Activated T-helper 1 cell treated with anti-CD3 and anti-CD28 coated beads, Interleukin-2, amount 50 U/mL, for 16 hours (primary cell): ENCODE data around the gene SRGAP2B.
"Not testable (repeated sequence)": the region's sequence is repeated elsewhere in the genome, so short reads cannot be mapped to it uniquely, and the experiment has no call there.

Experiments used
- DNase-seq, 2 donors: peaks; one replicate each; pipeline ENCODE4 v3.0.0-alpha.2; 2020; ENCODE audit warnings: low read depth in 1 of 2, low spot score in 1 of 2

SRGAP2B gene

GRCh38 chr1:145047553-145047952, 47.6 kb downstream of the SRGAP2B start:
- not testable (repeated sequence) for DNase-seq

DNA sequence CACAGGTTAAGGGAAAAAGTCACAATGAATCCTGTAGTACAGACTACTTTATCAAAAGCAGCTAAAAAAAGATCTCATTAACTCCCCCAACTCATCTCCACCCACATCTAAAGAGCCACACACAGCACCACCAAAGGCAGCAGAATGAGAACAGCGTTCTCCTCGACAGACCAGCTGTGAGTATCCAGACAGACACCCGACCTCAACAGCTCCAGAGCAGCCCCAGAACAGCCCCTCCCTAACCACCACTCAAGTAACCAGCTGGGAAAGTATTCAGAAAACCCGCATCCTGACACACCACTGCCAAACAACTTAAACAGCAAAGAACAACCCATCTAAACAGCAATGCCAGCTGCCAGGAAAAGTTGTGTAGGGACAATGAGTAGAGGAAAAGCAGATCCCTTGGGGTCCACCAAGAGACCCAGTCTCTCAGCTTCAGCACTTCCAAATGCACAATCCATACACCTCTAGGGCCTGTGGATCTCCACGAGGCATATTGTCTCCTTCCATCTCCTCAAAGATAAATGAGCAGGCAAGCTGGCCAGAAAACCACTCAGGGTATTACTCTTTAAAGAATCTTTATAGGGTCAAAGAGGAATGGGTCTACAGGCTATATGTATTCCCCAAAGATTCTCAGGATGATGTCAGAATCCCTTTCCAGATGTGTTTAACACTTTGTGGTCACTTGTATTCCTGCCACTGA, 49.4 kb downstream of the SRGAP2B start:
- not testable (repeated sequence) for DNase-seq

DNA sequence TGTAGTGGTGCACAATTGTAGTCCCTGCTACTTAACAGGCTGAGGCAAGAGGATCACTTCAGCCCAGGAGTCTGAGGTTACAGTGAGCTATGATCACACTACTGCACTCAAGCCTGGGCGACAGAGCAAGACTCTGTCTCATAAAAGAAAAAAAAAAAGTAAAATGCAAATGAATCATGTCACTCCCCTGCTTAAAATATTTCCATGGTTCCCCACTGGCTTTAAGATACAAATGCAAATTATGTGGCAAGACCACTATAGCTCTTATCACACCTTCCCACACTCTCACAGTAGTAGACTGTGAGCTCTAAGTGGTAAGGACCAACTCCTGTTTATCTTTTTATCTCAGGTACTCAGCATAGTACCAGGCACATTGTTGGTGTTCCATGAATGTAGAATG, 53.6 kb downstream of the SRGAP2B start:
- DNase-seq, result not testable (repeated sequence)

DNA sequence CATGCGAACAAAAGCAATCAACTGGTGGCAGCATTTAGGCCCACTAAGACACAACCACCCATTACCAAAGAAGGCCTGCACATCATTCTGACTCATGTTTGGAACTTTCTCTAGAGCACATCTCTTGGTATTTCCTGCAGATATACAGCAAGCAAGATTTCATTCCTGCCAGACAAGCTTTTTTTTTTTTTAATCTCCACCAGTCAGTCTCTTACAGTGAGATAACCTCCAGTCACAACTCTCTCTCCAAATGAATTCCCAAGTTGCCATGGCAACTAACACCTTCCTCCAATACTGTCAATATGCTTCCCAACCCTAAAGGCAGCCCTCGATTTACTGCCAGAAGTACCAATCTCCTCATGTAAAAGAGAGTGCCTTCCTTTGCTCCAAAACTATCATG, 59.1 kb downstream of the SRGAP2B start:
- DNase-seq, result not testable (repeated sequence)

GRCh38 chr1:145033523-145033922, 61.6 kb downstream of the SRGAP2B start:
- not testable (repeated sequence) for DNase-seq

GRCh38 chr1:145027251-145027650, 67.9 kb downstream of the SRGAP2B start:
- not testable (repeated sequence) for DNase-seq

GRCh38 chr1:145025286-145025685, 69.8 kb downstream of the SRGAP2B start:
- not testable (repeated sequence) for DNase-seq

- not testable (repeated sequence) for DNase-seq
Observed at GRCh38 chr1:145022259-145022658, 72.9 kb downstream of the SRGAP2B start.

GRCh38 chr1:145021749-145022148, 73.4 kb downstream of the SRGAP2B start:
- not testable (repeated sequence) for DNase-seq

DNA sequence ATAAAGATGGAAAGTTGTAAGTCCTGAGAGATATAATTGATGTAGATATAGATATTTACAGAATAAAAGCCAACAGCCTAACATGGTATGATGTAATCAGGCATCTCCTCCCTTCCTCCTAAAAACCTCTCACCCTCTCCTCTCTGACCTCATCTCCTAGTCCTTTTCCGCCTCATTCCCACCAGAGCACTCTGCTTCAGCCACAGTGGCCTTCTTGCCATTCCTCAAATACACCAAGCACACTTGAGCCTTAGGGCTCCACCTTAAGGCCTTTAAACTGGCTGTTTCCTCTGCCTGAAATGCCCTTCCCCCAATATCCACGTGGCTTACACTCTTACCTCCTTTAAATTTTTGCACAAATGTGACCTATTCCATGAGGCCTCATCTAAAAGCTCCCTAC, 75.4 kb downstream of the SRGAP2B start:
- DNase-seq, result not testable (repeated sequence)

GRCh38 chr1:145017725-145018124, 77.4 kb downstream of the SRGAP2B start:
- not testable (repeated sequence) for DNase-seq

- DNase-seq, result not testable (repeated sequence)
Observed at GRCh38 chr1:145016492-145016862, 78.7 kb downstream of the SRGAP2B start.

DNA sequence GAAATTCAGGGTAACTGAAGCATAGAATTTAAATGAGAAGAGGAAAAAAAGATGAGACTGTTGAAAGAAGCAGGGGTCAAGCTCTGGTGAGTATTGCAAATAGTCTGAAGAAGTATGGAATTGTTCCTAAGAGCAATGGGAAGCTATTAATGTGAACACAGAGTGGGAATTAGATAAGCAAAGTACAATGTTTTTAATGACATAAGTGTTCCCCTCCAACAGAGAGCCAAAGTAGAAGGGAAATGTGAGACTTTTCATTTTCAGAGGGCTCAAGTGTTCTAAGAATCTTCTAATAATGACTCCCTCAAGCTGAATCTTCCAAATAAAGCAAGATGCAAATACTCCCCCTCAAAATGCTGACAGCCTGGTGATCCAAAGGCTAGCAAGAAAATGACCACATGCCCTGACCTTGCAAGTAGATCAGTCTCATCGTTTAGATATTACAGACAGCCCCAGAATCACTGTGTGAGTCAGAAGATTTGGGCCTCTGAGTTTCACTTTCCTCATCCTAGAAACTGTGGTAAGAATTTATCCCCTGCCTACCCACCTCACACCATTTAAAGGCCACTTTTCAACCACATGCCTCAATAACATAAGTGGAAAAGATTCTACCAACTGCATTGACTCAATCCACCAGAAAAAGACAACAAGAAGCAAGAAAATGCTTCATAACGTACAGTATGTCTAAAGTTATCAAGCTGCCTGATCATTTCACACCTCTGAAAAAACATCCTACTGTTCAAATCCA, 79.2 kb downstream of the SRGAP2B start:
- DNase-seq, result not testable (repeated sequence)

DNA sequence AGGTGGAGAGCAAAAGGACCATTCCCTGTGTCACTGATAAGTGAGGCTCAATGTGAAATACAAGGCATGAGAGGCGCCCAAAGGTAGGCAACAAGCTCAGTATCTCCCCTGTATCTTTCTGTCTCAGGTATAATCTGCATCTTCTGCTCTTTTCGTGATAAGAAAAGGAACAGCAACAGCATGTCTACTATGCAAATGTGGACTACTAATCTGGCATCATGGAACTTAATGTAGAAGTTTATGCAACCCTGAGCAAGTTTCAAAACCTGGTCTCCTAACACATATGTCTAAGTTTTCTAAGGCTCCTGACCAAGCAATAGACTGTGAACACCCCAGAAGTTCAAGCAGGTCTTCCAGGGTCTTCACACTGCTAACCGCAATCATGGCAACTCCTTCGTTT, 81.8 kb downstream of the SRGAP2B start:
- not testable (repeated sequence) for DNase-seq

- DNase-seq, result not testable (repeated sequence)
Observed at GRCh38 chr1:145011811-145012210, 83.3 kb downstream of the SRGAP2B start.

DNA sequence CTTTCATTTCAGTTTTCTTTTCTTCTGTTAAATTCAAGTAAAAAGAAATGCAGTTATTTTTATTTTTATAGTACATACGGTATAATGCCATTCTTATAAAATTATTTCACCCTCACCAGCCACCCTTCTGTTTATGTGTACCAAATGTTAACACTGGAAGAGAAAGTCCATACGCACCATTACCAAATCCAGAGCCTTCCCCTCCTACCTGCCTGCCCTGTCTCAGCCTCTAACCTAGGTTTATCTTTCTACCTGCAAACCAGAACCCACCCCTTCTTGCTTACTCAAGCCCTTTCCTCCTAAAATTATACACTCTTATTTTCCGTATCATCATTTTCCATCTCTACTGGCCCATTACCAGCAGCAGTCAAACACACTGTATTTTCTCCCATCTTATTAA, 84.5 kb downstream of the SRGAP2B start:
- DNase-seq, result not testable (repeated sequence)

DNA sequence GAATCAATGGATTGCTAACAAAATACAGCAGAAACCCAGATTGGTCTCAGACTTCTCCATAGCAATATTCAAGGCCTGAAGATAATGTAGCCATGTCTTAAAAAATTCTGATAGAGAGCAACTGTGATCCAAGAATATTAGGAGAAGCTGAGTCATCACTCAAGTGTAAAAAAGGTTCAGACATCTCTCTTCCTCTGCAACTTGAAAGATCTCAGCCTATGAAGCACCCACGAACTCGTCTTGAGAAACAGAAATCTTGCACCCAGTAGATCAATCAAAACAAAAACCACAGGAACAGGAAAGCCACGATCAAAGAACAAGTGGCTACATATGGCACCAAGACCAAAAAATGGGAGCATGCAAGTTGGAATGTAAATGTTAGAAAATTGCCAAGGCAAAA, 85.2 kb downstream of the SRGAP2B start:
- not testable (repeated sequence) for DNase-seq

- DNase-seq, result not testable (repeated sequence)
Observed at GRCh38 chr1:145008388-145008787, 86.7 kb downstream of the SRGAP2B start.

GRCh38 chr1:145005142-145005541, 90.0 kb downstream of the SRGAP2B start:
- not testable (repeated sequence) for DNase-seq

DNA sequence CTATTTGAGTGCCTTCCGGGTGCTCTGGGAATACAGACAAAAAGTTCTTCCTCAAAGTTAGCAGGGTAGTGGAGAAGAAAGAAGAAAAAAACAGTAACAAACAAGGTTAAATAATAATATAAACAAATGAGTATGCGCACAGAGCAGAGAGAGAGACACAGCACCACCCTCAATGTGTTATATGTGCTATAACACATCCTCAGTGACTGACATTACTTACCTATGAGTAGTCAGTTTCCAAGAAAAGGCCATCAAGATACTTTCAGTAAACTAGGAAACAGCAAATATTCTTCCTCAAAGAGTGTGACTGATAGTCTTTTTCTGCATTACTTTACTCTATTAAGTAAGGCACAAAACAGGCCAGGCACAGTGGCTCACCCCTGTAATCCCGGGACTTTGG, 93.7 kb downstream of the SRGAP2B start:
- not testable (repeated sequence) for DNase-seq

- DNase-seq, result not testable (repeated sequence)
Observed at GRCh38 chr1:145000743-145001326, 94.3 kb downstream of the SRGAP2B start.
